Hepatocyte (in vitro differentiated cells): ENCODE data around the gene KRTAP5-7.

Experiments
- CTCF ChIP-seq: fragments of 200-600 bp; sonication (generic); IDR thresholded peaks from 2 replicates; pipeline ENCODE4 v1.5.1; 2016; ENCODE audit warnings: antibody characterized with exemption, mild to moderate bottlenecking; ENCODE audit not compliant: poor library complexity
- EZH2 ChIP-seq: fragments of 200-600 bp; sonication (generic); IDR thresholded peaks from 2 replicates; pipeline ENCODE4 v1.6.1; 2016; ENCODE audit warnings: antibody characterized with exemption, mild to moderate bottlenecking, borderline replicate concordance
- EZH2phosphoT487 ChIP-seq: fragments of 200-600 bp; sonication (generic); IDR thresholded peaks from one replicate; pipeline ENCODE4 v1.6.1; 2018; ENCODE audit warnings: antibody characterized with exemption, mild to moderate bottlenecking, low read depth, moderate library complexity; ENCODE audit not compliant: unreplicated experiment, severe bottlenecking

DNA sequence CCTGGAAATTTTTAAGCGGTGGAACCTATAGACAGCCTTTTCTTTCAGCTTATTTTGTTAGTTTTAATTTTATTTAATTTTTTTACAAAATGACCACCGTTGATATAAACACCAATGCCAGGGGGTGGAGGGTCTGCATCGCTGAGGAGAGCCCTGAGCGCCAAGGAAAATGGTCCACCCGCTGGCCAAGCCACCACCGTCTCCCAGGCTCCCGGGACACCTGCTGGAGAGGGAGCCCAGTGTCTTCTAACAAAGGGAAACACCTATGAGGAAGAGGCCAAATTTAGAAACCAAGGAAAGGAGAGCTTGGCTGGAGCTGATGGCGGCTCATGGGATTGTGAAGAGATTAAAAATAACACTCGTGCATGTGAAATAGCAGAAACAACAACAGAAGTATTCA lies 10.5 kb downstream of the KRTAP5-7 start:
- TF ChIP-seq CTCF (no peak), EZH2phosphoT487 (no peak), EZH2 (no peak)
